GM18951 (cell line): ENCODE data around the gene TRMT44.

Experiments used
- POLR2A ChIP-seq: IDR thresholded peaks from 4 replicates; pipeline ENCODE4 v1.6.1; 2011; ENCODE audit warnings: mild to moderate bottlenecking; ENCODE audit not compliant: insufficient read length, insufficient read depth; ENCODE audit errors: extremely low read depth
- in situ Hi-C: fragments of 300-500 bp; cut with MboI; formaldehyde crosslinking; loops from one replicate; pipeline ENCODE4 v1.12.0; 2022; ENCODE audit warnings: low sequenced_read_pairs, mixed read lengths, inconsistent platforms; ENCODE audit not compliant: unreplicated experiment

The TRMT44 gene

GRCh38 chr4:8440492-8441311 lies at the start of gene TRMT44, which contains the start of gene ACOX3:
Gene TRMT44, plus strand, starts transcription at chr4:8440777. Its CDS starts 46 bp downstream, at chr4:8440823.
Gene ACOX3, minus strand, starts transcription at chr4:8440723. Its CDS starts 24,202 bp downstream, at chr4:8416521.
- in situ Hi-C loops, result no loop called here
- peak; percentile 76 for TF ChIP-seq POLR2A

- TF ChIP-seq POLR2A, result no peak
- in situ Hi-C loops, result no loop called here
Measured at GRCh38 chr4:8391071-8391470, 49.5 kb upstream of the TRMT44 start.

GRCh38 chr4:8391972-8392371 lies 48.6 kb upstream of the TRMT44 start:
- TF ChIP-seq POLR2A, result no peak
- in situ Hi-C loops, result no loop called here

- in situ Hi-C loops, result no loop called here
- TF ChIP-seq POLR2A, result no peak
Measured at GRCh38 chr4:8392591-8393190, 47.9 kb upstream of the TRMT44 start.

GRCh38 chr4:8393593-8394038 lies 47.0 kb upstream of the TRMT44 start:
- in situ Hi-C loops, result no loop called here
- TF ChIP-seq POLR2A, result no peak

GRCh38 chr4:8394061-8394519 lies 46.5 kb upstream of the TRMT44 start:
- in situ Hi-C loops, result no loop called here
- TF ChIP-seq POLR2A, result no peak

GRCh38 chr4:8394806-8395205 lies 45.8 kb upstream of the TRMT44 start:
- no peak for TF ChIP-seq POLR2A
- in situ Hi-C loops, result no loop called here

- TF ChIP-seq POLR2A, result no peak
- in situ Hi-C loops, result no loop called here
Measured at GRCh38 chr4:8395504-8396296, 44.9 kb upstream of the TRMT44 start.

- no peak for TF ChIP-seq POLR2A
- in situ Hi-C loops, result no loop called here
Measured at GRCh38 chr4:8396762-8397406, 43.7 kb upstream of the TRMT44 start.

- no peak for TF ChIP-seq POLR2A
- in situ Hi-C loops, result no loop called here
Measured at GRCh38 chr4:8398347-8398746, 42.2 kb upstream of the TRMT44 start.

- in situ Hi-C loops, result no loop called here
- no peak for TF ChIP-seq POLR2A
Measured at GRCh38 chr4:8399298-8399697, 41.3 kb upstream of the TRMT44 start.

- in situ Hi-C loops, result loop anchor here (5.0 kb wide), 1 partner anchor 158 kb away; no protein-coding TSS in a partner anchor
- no peak for TF ChIP-seq POLR2A
Measured at GRCh38 chr4:8400632-8401325, 39.8 kb upstream of the TRMT44 start.
